ENCODE results near the gene COMT. TPM values are rescaled to one million over a fixed set of nuclear protein-coding genes. Genes with fewer than 3 reads are reported as not detected.

The COMT gene
- total and polyA plus RNA-seq, 2 of the 4 experiments (the other 2 are of a cell fraction) = 202 to 347 TPM

DNA sequence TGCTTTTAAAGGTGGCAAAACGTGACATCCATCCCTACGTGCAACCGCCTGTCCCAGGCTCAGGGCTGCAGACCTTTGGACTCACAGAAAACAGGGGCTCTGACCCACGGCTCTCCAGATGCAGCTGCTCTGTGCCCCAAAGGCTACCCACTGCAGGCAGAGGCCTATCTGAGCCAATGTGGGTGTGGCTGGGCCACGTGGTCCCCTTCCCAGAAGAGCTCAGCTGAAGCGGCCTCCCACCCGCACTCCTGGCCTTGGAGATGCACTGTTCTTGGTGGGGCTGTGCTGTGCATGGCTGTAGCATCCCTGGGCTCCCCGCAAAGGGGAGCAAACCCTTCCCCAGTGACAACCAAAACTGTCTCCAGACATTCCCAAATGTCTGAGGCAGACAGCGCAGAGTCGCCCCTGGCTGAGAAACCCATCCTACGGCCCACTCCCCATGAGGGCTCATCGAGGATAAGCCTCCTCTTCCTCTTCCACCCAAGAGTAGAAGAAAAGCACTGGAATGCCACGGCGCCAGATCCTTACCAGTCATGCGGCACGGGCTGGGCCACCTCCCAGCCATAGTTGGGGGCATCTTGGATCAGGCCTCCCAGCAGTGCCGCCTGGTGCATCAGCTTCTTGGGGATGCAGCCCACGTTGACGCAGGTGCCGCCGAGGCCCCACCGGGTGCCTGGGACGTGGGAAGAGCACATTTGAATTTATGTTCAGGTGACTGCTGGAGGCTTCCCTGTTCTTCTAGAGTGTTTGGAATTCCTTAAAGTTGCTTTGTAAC is 23.1 kb upstream of the COMT start:
- WGBS, 2 experiments (ENCODE audit: extremely low coverage in 2 of 2, insufficient read length in 1 of 2) = 78% methylated on average over 11 of the region's 23 CpGs; no CpG with 5 or more reads in 1 of the 2 experiments
- DNase-seq = no peak
- no peak overlapping the region for H3K4me2 ChIP-seq (ENCODE audit: low read depth, low read length)
- TF ChIP-seq MAZ (IDR thresholded peaks at IDR 0.05; ENCODE audit: borderline replicate concordance, low read depth, low read length) (no peak), RCOR1 (IDR thresholded peaks at IDR 0.05; ENCODE audit: insufficient replicate concordance, low read length) (no peak), POLR2A (IDR thresholded peaks at IDR 0.05; ENCODE audit: low read depth, low read length) (no peak), FOS (IDR thresholded peaks at IDR 0.05; ENCODE audit: low read depth, low read length) (no peak), MXI1 (IDR thresholded peaks at IDR 0.05; ENCODE audit: borderline replicate concordance, low read depth, low read length) (no peak), MAFK (IDR thresholded peaks at IDR 0.05; ENCODE audit: low read depth, low read length) (no peak), NFE2L2 (IDR thresholded peaks at IDR 0.05; ENCODE audit: low read depth, low read length) (no peak), SMC3 (IDR thresholded peaks at IDR 0.05; ENCODE audit: low read depth, low read length) (no peak), BHLHE40 (IDR thresholded peaks at IDR 0.05; ENCODE audit: low read depth, low read length) (no peak), RFX5 (IDR thresholded peaks at IDR 0.05; ENCODE audit: low read depth, low read length) (no peak), CEBPB (IDR thresholded peaks at IDR 0.05; ENCODE audit: low read depth, low read length) (no peak), CHD1 (IDR thresholded peaks at IDR 0.05; ENCODE audit: low read depth, low read length) (no peak)
- TF ChIP-seq, protein P1, sequence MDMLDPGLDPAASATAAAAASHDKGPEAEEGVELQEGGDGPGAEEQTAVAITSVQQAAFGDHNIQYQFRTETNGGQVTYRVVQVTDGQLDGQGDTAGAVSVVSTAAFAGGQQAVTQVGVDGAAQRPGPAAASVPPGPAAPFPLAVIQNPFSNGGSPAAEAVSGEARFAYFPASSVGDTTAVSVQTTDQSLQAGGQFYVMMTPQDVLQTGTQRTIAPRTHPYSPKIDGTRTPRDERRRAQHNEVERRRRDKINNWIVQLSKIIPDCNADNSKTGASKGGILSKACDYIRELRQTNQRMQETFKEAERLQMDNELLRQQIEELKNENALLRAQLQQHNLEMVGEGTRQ (IDR thresholded peaks at IDR 0.05; ENCODE audit: low read depth, low read length) = no peak
- TF ChIP-seq, protein P2, sequence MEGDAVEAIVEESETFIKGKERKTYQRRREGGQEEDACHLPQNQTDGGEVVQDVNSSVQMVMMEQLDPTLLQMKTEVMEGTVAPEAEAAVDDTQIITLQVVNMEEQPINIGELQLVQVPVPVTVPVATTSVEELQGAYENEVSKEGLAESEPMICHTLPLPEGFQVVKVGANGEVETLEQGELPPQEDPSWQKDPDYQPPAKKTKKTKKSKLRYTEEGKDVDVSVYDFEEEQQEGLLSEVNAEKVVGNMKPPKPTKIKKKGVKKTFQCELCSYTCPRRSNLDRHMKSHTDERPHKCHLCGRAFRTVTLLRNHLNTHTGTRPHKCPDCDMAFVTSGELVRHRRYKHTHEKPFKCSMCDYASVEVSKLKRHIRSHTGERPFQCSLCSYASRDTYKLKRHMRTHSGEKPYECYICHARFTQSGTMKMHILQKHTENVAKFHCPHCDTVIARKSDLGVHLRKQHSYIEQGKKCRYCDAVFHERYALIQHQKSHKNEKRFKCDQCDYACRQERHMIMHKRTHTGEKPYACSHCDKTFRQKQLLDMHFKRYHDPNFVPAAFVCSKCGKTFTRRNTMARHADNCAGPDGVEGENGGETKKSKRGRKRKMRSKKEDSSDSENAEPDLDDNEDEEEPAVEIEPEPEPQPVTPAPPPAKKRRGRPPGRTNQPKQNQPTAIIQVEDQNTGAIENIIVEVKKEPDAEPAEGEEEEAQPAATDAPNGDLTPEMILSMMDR (conservative IDR thresholded peaks at IDR 0.05; ENCODE audit: low read depth, low read length) = no peak
- TF ChIP-seq, protein P3, sequence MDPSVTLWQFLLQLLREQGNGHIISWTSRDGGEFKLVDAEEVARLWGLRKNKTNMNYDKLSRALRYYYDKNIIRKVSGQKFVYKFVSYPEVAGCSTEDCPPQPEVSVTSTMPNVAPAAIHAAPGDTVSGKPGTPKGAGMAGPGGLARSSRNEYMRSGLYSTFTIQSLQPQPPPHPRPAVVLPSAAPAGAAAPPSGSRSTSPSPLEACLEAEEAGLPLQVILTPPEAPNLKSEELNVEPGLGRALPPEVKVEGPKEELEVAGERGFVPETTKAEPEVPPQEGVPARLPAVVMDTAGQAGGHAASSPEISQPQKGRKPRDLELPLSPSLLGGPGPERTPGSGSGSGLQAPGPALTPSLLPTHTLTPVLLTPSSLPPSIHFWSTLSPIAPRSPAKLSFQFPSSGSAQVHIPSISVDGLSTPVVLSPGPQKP (IDR thresholded peaks at IDR 0.05; ENCODE audit: borderline replicate concordance, low read depth, low read length) = no peak

More for the DNA sequence above, 23.1 kb upstream of the COMT start:
- H2AK9ac ChIP-seq (replicated peaks; ENCODE audit: low read depth, low read length, poor library complexity) = no peak overlapping the region
- H3K9me1 ChIP-seq (ENCODE audit: insufficient read depth, low read length) = peaks cover 4% of the 10 kb centered on the region; the same call in 1 of the 2 replicates
- no peak for ATAC-seq (ENCODE audit: low read depth)
- peaks cover 43% of the 10 kb centered on the region for H3K36me3 ChIP-seq (ENCODE audit: control insufficient read depth, insufficient read depth, low read length)
- POLR2A ChIA-PET (ENCODE audit: unreplicated experiment) = no interaction called here
- no peak overlapping the region for H3K14ac ChIP-seq (replicated peaks; ENCODE audit: low read depth, low read length)
- no peaks in the 10 kb centered on the region; the same call in 1 of the 2 replicates for H3K9me3 ChIP-seq (ENCODE audit: control insufficient read depth, insufficient read depth, low read length)
- H2BK15ac ChIP-seq (ENCODE audit: low read depth, low read length) = no peak overlapping the region
- no peak overlapping the region for H3K4ac ChIP-seq (ENCODE audit: low read depth, low read length)
- in situ Hi-C loops (cut with MboI; ENCODE audit: low sequenced_read_pairs) = no loop called here
- H4K8ac ChIP-seq (ENCODE audit: low read depth in 2 of 2, low read length in 2 of 2) = no peak overlapping the region
- H2BK20ac ChIP-seq (ENCODE audit: low read depth, low read length) = no peak overlapping the region
- intact Hi-C loops (cut with micrococcal nuclease) = no loop called here
- no peaks in the 10 kb centered on the region for H3K4me1 ChIP-seq (ENCODE audit: control insufficient read depth, insufficient read depth, low read length)
- H2BK5ac ChIP-seq (ENCODE audit: low read depth, low read length, poor library complexity, severe bottlenecking) = no peak overlapping the region
- H2BK120ac ChIP-seq (ENCODE audit: low read depth, low read length) = no peak overlapping the region
- no peak overlapping the region for H3K18ac ChIP-seq (ENCODE audit: low read depth, low read length)
- H3K27me3 ChIP-seq (ENCODE audit: control insufficient read depth, insufficient read depth, low read length) = no peaks in the 10 kb centered on the region
- CTCF ChIA-PET = interaction anchor here (1.9 kb wide), 1 partner anchor 188 kb away, joined by 5 read pairs; no protein-coding TSS in a partner anchor
- no peak overlapping the region for H3K56ac ChIP-seq (ENCODE audit: extremely low read depth, insufficient read depth, low read length)
- H4K20me1 ChIP-seq (ENCODE audit: insufficient read depth, low read length) = no peaks in the 10 kb centered on the region
- H3K4me3 ChIP-seq (ENCODE audit: insufficient read depth, low read depth, low read length) = no peak overlapping the region
- no TSS peak for BruUV-seq (replicated peaks)
- no peak overlapping the region for H2AK5ac ChIP-seq (ENCODE audit: low read depth, low read length)
- H2AFZ ChIP-seq (replicated peaks; ENCODE audit: low read length, poor library complexity) = no peak overlapping the region
- dilution Hi-C loops (cut with HindIII; ENCODE audit: low sequenced_read_pairs, unreplicated experiment) = no loop called here
- H4K5ac ChIP-seq (ENCODE audit: low read depth, low read length) = no peak overlapping the region
- H3K27ac ChIP-seq (ENCODE audit: insufficient read depth, low read length) = no peak overlapping the region
- H3K79me1 ChIP-seq (ENCODE audit: low read depth in 1 of 2, low read length in 2 of 2) = no peaks in the 10 kb centered on the region
- H3K23ac ChIP-seq (ENCODE audit: low read depth, low read length) = no peak overlapping the region
- H4K91ac ChIP-seq (ENCODE audit: insufficient read depth, low read depth, low read length) = no peak overlapping the region
- H3K9ac ChIP-seq (ENCODE audit: low read depth, low read length) = no peak overlapping the region
